ENCODE data around the gene ITGBL1.

ITGBL1 gene

DNA sequence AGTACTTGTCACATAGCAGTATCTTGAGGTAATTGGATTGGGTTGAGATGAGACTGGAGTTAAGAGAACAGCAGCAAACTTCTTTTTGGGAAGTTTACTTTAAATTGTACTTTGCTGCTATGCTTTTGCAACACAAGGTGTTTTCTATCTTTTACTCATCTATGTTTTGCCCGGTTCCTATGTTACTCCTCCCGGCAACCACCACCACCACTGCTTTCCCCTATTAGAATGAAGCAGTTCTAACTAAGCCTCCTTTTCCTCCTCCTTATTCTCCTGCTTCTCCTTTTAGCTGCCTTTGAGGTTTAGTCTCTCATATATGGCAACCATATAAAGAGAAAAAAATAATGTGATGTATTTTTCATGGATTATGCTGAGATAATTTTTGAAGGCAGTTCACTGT lies 233.5 kb downstream of the ITGBL1 start:
- DNase-seq: no peak

DNA sequence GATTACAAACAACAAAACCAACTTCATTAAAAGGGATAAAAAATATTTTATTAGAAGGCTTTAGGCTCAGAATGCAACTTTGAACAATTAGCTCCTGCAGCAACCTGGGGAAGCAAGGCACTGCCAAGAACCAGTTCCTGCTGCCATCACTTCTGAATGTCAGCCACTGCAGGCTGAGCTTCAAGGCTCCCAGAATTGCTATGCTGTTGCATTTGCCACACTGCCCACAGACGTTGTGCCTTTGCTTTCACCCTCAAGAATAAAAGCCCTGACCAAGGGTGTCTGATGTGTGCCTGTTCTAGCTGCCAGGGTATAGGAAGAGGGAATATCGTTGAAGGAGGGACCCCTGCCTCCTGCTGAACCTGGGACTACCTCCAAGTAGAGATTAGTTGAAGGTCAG lies 238.4 kb downstream of the ITGBL1 start:
- DNase-seq: no peak

- no peak for DNase-seq
These were observed 238.9 kb downstream of the ITGBL1 start for GRCh38 chr13:101691341-101691860.

GRCh38 chr13:101695870-101696516 lies 243.5 kb downstream of the ITGBL1 start:
- DNase-seq: no peak

DNA sequence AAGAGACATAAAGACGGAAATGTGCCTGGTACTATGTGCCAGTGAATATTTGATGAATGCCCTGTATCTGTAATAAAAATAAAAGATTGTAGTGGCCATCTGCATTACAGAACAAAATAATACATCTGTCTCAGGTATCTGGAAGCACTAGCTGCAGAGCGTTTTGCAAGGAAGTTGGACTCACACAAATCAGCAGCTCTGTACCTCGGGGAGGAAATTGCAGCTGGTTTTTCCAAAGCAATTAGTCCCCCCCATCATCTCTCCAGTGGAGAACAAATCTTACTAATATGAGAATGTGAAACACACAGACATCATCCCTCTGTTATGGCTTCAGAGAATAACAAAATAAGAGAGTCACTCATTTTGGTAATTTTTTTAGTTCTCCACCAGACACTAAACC lies 245.3 kb downstream of the ITGBL1 start:
- no peak for DNase-seq

DNA sequence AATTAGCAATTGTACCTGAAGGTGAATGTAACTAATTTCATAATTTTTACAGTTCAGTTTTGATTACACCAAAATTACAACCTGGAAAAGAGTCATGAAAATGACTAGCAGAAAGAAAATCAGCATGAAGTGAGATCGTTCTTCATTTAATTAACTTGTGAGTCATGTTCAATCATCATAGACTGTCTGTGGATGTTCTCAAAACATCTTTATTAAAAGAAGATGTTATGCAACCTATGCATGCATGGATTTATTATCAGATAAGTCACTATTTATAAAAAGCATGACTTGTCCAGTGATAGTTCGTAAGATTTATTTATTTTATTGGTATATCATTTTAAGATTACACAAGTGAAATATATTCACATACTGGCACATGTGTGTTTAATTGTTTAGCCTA lies 245.9 kb downstream of the ITGBL1 start:
- DNase-seq: no peak

- peak in 1 of 58 donors; percentile 57 for DNase-seq
These were observed 248.1 kb downstream of the ITGBL1 start for GRCh38 chr13:101700598-101700997.

GRCh38 chr13:101703081-101703480 lies 250.6 kb downstream of the ITGBL1 start:
- no peak for DNase-seq

- no peak for DNase-seq
These were observed 251.4 kb downstream of the ITGBL1 start for GRCh38 chr13:101703838-101704237.

GRCh38 chr13:101706651-101707050 lies 254.2 kb downstream of the ITGBL1 start:
- DNase-seq: peak in 10 of 58 donors; percentile 1 to 20 (median 6)

- DNase-seq: no peak
These were observed 255.2 kb downstream of the ITGBL1 start for GRCh38 chr13:101707659-101708058.

DNA sequence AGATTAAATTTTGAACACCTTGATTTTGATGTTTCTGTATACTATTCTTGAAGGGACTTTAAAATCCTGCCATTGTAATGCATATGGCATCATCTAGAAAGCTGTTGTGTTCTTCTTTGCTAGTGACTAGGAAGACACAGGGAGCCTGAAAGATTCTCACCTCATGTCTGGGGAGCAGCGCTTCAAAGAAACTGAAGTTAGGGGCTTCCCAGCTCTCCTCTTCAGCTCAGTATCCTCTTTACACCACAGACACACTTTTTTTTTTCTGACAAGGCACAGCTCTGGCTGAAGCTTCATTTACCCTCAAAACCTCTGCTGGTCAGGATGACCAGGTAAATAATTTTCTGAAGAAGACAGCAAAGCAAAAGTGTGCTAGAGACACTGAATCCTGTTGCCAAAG lies 255.6 kb downstream of the ITGBL1 start:
- DNase-seq: no peak

DNA sequence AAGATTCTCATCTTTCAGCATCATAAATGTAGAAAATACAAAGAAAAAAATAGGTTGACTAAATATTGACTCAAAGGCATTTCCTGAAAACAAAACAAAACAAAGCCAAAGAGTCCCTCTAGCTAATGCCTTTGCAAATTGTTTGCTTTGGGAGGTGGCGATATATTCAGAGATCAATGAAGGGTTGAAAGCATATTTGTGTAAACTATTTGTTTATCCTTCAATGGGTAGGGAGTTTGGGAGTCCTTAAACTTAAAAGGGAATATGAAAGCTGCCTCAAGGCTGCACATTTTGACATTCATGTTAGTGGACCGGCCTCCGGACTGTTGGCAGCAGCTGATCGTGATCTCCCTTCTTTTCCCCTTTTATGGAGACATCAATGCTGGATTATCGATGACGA lies 257.5 kb downstream of the ITGBL1 start:
- no peak for DNase-seq

- DNase-seq: no peak
These were observed 259.0 kb downstream of the ITGBL1 start for GRCh38 chr13:101711307-101712025.

DNA sequence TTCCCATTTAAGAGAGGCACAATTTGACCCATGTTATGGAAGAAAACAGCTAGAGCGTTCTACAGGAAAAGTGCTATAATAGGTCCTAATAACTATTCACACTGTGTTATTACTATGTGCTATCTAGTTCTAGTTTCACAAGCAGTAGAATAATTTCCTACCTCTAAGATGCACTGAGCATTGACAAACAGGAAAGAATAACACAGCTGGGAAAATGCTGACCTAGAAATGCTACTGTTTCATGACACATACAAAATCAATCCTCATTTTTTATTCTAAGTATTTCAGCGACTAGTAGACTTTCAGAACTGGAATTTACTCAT lies 259.5 kb downstream of the ITGBL1 start:
- DNase-seq: no peak

GRCh38 chr13:101714195-101714594 lies 261.7 kb downstream of the ITGBL1 start:
- no peak for DNase-seq

- no peak for DNase-seq
These were observed 264.9 kb downstream of the ITGBL1 start for GRCh38 chr13:101717353-101717752.

DNA sequence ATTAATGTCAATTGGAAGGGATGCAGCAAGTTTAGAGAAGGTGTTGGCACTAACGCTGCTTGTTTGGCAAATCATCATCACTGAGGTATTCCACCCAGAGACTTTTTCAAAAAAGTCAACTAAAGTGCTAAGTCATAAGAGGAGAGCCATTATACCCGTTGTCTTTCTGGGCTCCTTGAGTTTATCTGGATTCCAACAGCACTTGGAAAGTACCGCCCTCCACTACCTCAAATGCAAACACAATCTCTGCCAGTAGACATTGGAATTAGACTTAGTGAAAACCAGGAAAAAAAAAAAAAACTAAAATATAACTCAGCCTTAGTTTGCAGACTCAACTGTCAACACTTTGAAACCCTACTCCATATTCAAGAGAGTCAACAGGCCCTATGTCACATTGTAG lies 266.0 kb downstream of the ITGBL1 start:
- no peak for DNase-seq

DNA sequence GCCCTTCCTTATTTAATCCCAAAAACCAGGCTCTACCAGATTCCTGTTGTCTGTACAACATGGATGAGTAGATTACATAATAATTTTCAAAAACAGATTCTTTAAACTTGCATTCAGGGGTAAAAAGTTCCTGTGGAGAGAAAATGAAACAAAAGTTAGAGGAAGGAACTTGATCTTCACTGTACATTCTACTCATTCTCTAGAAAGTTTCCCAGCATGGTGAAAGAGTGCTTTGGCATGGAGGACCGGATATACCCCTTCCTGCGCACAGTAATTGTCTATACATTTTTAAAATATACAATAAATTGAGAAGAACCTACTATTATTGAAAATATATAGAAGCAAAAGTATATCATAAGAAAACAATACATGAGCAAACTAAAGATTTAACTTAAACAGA lies 274.2 kb downstream of the ITGBL1 start:
- DNase-seq: no peak

- no peak for DNase-seq
These were observed 274.6 kb downstream of the ITGBL1 start for GRCh38 chr13:101727118-101727517.

DNA sequence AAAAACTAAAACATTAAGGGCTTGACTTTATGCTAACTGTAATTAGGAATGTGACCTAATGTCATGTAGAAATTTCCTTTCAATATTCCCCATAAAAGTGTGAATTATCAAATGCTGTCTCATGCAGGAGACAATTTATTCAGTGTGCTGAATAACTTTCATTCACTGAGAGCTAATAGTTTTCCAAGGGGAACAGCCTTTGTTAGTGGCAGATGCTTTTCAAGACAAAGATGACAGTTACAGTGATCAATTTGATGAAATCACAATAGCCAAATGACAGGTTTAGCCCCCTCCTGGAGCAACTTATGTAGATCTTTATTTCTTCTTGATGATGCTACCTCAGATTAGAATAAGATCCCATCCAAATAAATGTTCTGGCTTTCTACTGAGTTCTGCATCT lies 275.5 kb downstream of the ITGBL1 start:
- DNase-seq: no peak

GRCh38 chr13:101728615-101729014 lies 276.1 kb downstream of the ITGBL1 start:
- no peak for DNase-seq

GRCh38 chr13:101730420-101731000 lies 278.0 kb downstream of the ITGBL1 start:
- DNase-seq: no peak
